ENCODE results near the gene CYP4F2.
"Not testable (repeated sequence)": the region's sequence is repeated elsewhere in the genome, so short reads cannot be mapped to it uniquely, and the experiment has no call there.

Gene CYP4F2

DNA sequence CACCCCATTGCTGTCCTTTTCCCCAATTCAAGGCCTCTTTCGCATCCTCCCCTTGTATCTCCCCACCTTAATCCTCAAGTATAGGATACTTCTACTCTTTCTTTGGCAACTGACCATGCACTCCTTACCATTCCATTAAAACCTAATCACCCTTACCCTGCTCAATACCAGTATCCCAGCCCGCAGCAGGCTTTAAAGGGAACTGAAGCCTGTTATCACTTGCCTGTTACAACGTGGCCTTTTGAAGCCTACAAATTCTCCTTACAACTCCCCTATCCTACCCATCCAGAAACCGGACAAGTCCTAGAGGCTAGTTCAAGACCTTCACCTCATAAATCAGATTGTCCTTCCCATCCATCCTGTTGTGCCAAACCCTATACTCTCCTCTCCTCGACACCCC, 66.2 kb downstream of the CYP4F2 start:
- TF ChIP-seq, protein P1, sequence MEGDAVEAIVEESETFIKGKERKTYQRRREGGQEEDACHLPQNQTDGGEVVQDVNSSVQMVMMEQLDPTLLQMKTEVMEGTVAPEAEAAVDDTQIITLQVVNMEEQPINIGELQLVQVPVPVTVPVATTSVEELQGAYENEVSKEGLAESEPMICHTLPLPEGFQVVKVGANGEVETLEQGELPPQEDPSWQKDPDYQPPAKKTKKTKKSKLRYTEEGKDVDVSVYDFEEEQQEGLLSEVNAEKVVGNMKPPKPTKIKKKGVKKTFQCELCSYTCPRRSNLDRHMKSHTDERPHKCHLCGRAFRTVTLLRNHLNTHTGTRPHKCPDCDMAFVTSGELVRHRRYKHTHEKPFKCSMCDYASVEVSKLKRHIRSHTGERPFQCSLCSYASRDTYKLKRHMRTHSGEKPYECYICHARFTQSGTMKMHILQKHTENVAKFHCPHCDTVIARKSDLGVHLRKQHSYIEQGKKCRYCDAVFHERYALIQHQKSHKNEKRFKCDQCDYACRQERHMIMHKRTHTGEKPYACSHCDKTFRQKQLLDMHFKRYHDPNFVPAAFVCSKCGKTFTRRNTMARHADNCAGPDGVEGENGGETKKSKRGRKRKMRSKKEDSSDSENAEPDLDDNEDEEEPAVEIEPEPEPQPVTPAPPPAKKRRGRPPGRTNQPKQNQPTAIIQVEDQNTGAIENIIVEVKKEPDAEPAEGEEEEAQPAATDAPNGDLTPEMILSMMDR (IDR thresholded peaks at IDR 0.05; ENCODE audit: low read depth, low read length), result no peak
- H3K4me3 ChIP-seq (ENCODE audit: low read depth, low read length), result no peak overlapping the region

- no peak overlapping the region for H3K4me3 ChIP-seq (ENCODE audit: low read depth, low read length)
- TF ChIP-seq, protein P1 (IDR thresholded peaks at IDR 0.05; ENCODE audit: low read depth, low read length), result no peak
These were observed 68.1 kb downstream of the CYP4F2 start for GRCh38 chr19:15829786-15830185.

- TF ChIP-seq, protein P1 (IDR thresholded peaks at IDR 0.05; ENCODE audit: low read depth, low read length), result no peak
- no peak overlapping the region for H3K4me3 ChIP-seq (ENCODE audit: low read depth, low read length)
These were observed 68.6 kb downstream of the CYP4F2 start for GRCh38 chr19:15829306-15829698.

DNA sequence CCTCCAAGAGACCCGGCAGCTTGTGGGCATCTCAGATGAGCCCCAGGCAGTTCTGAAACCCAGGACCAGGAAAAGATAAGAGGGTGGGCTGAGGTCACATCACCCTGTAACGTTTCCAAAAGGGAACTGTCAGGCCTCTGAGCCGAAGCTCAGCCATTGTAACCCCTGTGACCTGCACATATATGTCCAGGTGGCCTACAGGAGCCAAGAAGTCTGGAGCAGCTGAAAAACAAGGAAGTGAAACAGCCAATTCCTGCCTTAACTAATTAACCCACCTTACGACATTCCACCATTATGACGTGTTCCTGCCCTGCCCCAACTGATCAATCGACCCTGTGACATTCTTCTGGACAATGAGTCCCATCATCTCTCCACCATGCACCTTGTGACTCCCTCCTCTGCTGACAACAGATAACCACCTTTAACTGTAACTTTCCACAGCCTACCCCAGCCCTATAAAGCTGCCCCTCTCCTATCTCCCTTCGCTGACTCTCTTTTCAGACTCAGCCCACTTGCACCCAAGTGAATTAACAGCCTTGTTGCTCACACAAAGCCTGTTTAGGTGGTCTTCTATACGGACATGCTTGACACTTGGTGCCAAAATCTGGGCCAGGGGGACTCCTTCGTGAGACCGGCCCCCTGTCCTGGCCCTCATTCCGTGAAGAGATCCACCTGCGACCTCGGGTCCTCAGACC, 69.1 kb downstream of the CYP4F2 start:
- H3K4me3 ChIP-seq (ENCODE audit: low read depth, low read length), result not testable (repeated sequence)

GRCh38 chr19:15828121-15828610, 69.7 kb downstream of the CYP4F2 start:
- TF ChIP-seq, protein P1 (IDR thresholded peaks at IDR 0.05; ENCODE audit: low read depth, low read length), result no peak
- H3K4me3 ChIP-seq (ENCODE audit: low read depth, low read length), result no peak overlapping the region

Data from WI38 (cell line).